CD4-positive, CD25-positive, alpha-beta regulatory T cell (primary cell): ENCODE data around the gene TMEFF2. TPM values are rescaled to one million over a fixed set of nuclear protein-coding genes. Genes with fewer than 3 reads are reported as not detected.

Experiments used
- ATAC-seq, 2 donors: fragments of 150-1000 bp; cut with Tn5 transposase; one replicate each; pipeline ENCODE4 v1.10.0; 2021; ENCODE audit warnings: low read depth in 2 of 2, moderate number of reproducible peaks in 2 of 2, moderate library complexity in 1 of 2
- DNase-seq, 3 donors: peaks; one replicate each; pipeline versions ENCODE4 v3.0.0 to v3.0.0-alpha.2; 2012 to 2022; ENCODE audit warnings: mixed read lengths in 1 of 3
- H3K27ac ChIP-seq: one replicate; pipeline ENCODE4 v1.7.0; 2013; ENCODE audit warnings: mild to moderate bottlenecking, low read length; ENCODE audit not compliant: insufficient read depth, poor library complexity, severe bottlenecking
- H3K27me3 ChIP-seq: one replicate; pipeline ENCODE4 v1.7.0; 2013; ENCODE audit warnings: low read length; ENCODE audit not compliant: control insufficient read depth, insufficient read depth
- H3K36me3 ChIP-seq: one replicate; pipeline ENCODE4 v1.7.0; 2013; ENCODE audit warnings: mild to moderate bottlenecking, low read length, moderate library complexity; ENCODE audit not compliant: control insufficient read depth, insufficient read depth
- H3K4me1 ChIP-seq: 2 replicates; pipeline ENCODE4 v1.7.0; 2013; ENCODE audit warnings: mild to moderate bottlenecking, low read length; ENCODE audit not compliant: insufficient read depth, control insufficient read depth, poor library complexity, severe bottlenecking
- H3K4me3 ChIP-seq: one replicate; pipeline ENCODE4 v1.7.0; 2013; ENCODE audit warnings: low read depth, mild to moderate bottlenecking, low read length, moderate library complexity
- H3K9me3 ChIP-seq, 2 experiments: 1 replicate in 1 of 2; 2 replicates in 1 of 2; pipeline ENCODE4 v1.7.0; 2013; ENCODE audit warnings: low read length in 2 of 2, mild to moderate bottlenecking in 1 of 2, moderate library complexity in 1 of 2; ENCODE audit not compliant: control insufficient read depth in 2 of 2
- H3K27ac Mint-ChIP-seq, 3 donors: one replicate each; pipeline ENCODE4 v1.8.0; 2020 to 2022; ENCODE audit warnings: mild to moderate bottlenecking in 3 of 3, mixed read lengths in 3 of 3, moderate library complexity in 2 of 3
- H3K27me3 Mint-ChIP-seq: one replicate; pipeline ENCODE4 v1.8.0; 2022; ENCODE audit warnings: mild to moderate bottlenecking, mixed read lengths
- H3K36me3 Mint-ChIP-seq: one replicate; pipeline ENCODE4 v1.8.0; 2020; ENCODE audit warnings: mixed read lengths
- H3K4me1 Mint-ChIP-seq, 4 donors: one replicate each; pipeline ENCODE4 v1.8.0; 2020 to 2022; ENCODE audit warnings: mixed read lengths in 4 of 4, mild to moderate bottlenecking in 1 of 4
- H3K4me3 Mint-ChIP-seq, 4 donors: one replicate each; pipeline ENCODE4 v1.8.0; 2020 to 2022; ENCODE audit warnings: mild to moderate bottlenecking in 4 of 4, mixed read lengths in 4 of 4, moderate library complexity in 3 of 4
- H3K9me3 Mint-ChIP-seq, 7 donors: one replicate each; pipeline ENCODE4 v1.8.0; 2020 to 2022; ENCODE audit warnings: mixed read lengths in 7 of 7, mild to moderate bottlenecking in 3 of 7, moderate library complexity in 2 of 7
- polyA plus RNA-seq, 4 donors: library from polyadenylated mRNA; unstranded; fragments of 300-500 nt; fragmentation: Illumina TruSeq; gene quantifications; one replicate each; pipeline ENCODE4 v1.2.3, GENCODE V29; 2021
- total RNA-seq: library from RNA; stranded (reverse); gene quantifications from one replicate; pipeline ENCODE4 v1.2.3, GENCODE V29; 2022

The TMEFF2 gene
- total and polyA plus RNA-seq, 5 donors from 2014 or later = not detected

DNA sequence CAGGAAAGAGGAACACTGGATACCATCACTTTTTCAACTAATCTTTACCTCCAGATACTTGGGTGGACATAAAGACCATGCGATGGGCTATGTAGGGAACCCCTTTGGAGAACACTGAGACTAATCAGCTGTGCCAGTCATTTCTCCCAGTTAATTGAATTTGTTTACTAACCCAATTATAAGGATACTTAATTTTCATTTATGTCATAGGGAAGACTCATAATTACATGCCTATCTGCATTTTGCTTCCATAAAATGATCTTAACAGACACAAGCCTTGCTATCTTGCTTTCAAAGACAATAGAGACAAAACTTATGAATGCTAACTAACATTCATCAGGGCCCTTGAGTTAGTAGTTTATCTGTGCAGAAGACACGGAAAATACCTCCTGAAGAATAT is 279.0 kb downstream of the TMEFF2 start:
- H3K9me3 Mint-ChIP-seq = peaks cover 0 to 5% (median 0%) of the 10 kb centered on the region in 7 donors
- no peaks in the 10 kb centered on the region for H3K4me1 ChIP-seq

GRCh38 chr2:191913796-191914195 is 280.9 kb downstream of the TMEFF2 start:
- Histone ChIP-seq H3K9me3 (no peaks in the 10 kb centered on the region), H3K27me3 (no peaks in the 10 kb centered on the region), H3K36me3 (no peaks in the 10 kb centered on the region), H3K4me1 (no peaks in the 10 kb centered on the region), H3K4me3 (no peak overlapping the region), H3K27ac (no peak overlapping the region)
- Mint-ChIP-seq H3K27me3 (peaks cover 4% of the 10 kb centered on the region), H3K36me3 (no peaks in the 10 kb centered on the region), H3K27ac (no peak overlapping the region), H3K9me3 (peaks cover 0 to 5% (median 0%) of the 10 kb centered on the region in 7 donors), H3K4me3 (no peak overlapping the region), H3K4me1 (no peaks in the 10 kb centered on the region)
- DNase-seq (no peak), ATAC-seq (no peak)

More for the DNA sequence above, 279.0 kb downstream of the TMEFF2 start:
- Mint-ChIP-seq H3K27me3 (peaks cover 8% of the 10 kb centered on the region), H3K4me3 (no peak overlapping the region), H3K36me3 (no peaks in the 10 kb centered on the region), H3K4me1 (no peaks in the 10 kb centered on the region), H3K27ac (no peak overlapping the region)
- Histone ChIP-seq H3K36me3 (no peaks in the 10 kb centered on the region), H3K27me3 (no peaks in the 10 kb centered on the region), H3K9me3 (no peaks in the 10 kb centered on the region), H3K27ac (no peak overlapping the region), H3K4me3 (no peak overlapping the region)
- DNase-seq (no peak), ATAC-seq (no peak)

GRCh38 chr2:191912764-191913163 is 282.0 kb downstream of the TMEFF2 start:
- H3K27me3 ChIP-seq = no peaks in the 10 kb centered on the region
- no peak overlapping the region for H3K27ac ChIP-seq
- DNase-seq (no peak), ATAC-seq (no peak)
- H3K27me3 Mint-ChIP-seq = peaks cover 4% of the 10 kb centered on the region
- no peaks in the 10 kb centered on the region for H3K4me1 Mint-ChIP-seq
- no peaks in the 10 kb centered on the region for H3K36me3 ChIP-seq
- no peaks in the 10 kb centered on the region for H3K4me1 ChIP-seq
- H3K4me3 ChIP-seq = no peak overlapping the region
- no peak overlapping the region for H3K27ac Mint-ChIP-seq
- H3K4me3 Mint-ChIP-seq = no peak overlapping the region
- H3K9me3 ChIP-seq = no peaks in the 10 kb centered on the region
- no peaks in the 10 kb centered on the region for H3K36me3 Mint-ChIP-seq
- peaks cover 0 to 5% (median 0%) of the 10 kb centered on the region in 7 donors for H3K9me3 Mint-ChIP-seq

DNA sequence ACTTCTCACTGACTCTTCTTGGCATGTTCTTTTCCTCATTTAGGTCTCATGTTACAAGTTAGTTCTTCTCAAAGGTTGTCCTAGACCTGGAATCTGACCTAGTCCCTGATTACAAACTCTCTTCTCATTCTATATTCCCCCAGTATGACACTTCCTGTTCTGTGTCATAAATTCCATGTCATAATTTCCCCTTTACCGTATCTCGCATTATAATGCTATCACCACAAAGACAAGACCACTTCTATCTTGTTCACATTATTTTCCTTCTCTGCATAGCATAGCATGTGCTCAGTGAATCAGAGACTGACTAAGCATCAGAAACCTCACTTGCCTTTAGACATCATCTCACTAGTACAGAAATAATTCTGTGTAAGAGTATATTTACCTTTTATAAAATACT is 284.2 kb downstream of the TMEFF2 start:
- Histone ChIP-seq H3K27me3 (no peaks in the 10 kb centered on the region), H3K4me1 (no peaks in the 10 kb centered on the region), H3K4me3 (no peak overlapping the region), H3K27ac (no peak overlapping the region), H3K36me3 (no peaks in the 10 kb centered on the region), H3K9me3 (no peaks in the 10 kb centered on the region)
- no peak overlapping the region for H3K27ac Mint-ChIP-seq
- H3K4me3 Mint-ChIP-seq = no peak overlapping the region
- H3K36me3 Mint-ChIP-seq = no peaks in the 10 kb centered on the region
- no peaks in the 10 kb centered on the region for H3K4me1 Mint-ChIP-seq
- ATAC-seq = no peak
- no peaks in the 10 kb centered on the region for H3K27me3 Mint-ChIP-seq
- no peak for DNase-seq
- peaks cover 0 to 5% (median 0%) of the 10 kb centered on the region in 7 donors for H3K9me3 Mint-ChIP-seq

DNA sequence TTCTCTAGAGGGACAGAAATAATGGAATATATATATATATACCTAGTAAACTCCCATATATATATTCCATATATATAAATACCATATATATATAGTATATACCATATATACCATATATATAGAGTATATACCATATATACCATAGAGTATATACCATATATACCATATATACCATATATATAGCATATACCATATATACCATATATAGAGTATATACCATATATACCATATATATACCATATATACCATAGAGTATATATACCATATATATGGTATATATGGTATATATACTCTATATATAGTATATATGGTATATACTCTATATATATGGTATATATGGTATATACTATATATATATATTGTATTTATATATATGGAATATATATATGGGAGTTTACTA is 285.9 kb downstream of the TMEFF2 start:
- Mint-ChIP-seq H3K36me3 (no peaks in the 10 kb centered on the region), H3K9me3 (peaks cover 0 to 5% (median 0%) of the 10 kb centered on the region in 7 donors), H3K4me1 (no peaks in the 10 kb centered on the region), H3K27ac (no peak overlapping the region), H3K27me3 (no peaks in the 10 kb centered on the region), H3K4me3 (no peak overlapping the region)
- DNase-seq (no peak), ATAC-seq (no peak)
- H3K36me3 ChIP-seq = no peaks in the 10 kb centered on the region
- no peaks in the 10 kb centered on the region for H3K9me3 ChIP-seq
- no peak overlapping the region for H3K4me3 ChIP-seq
- H3K27me3 ChIP-seq = peaks cover 2% of the 10 kb centered on the region
- no peaks in the 10 kb centered on the region for H3K4me1 ChIP-seq
- H3K27ac ChIP-seq = no peak overlapping the region

- H3K9me3 ChIP-seq = no peaks in the 10 kb centered on the region
- ATAC-seq (no peak), DNase-seq (no peak)
- Mint-ChIP-seq H3K4me1 (no peaks in the 10 kb centered on the region), H3K27ac (no peak overlapping the region), H3K27me3 (peaks cover 3% of the 10 kb centered on the region), H3K36me3 (no peaks in the 10 kb centered on the region), H3K9me3 (peaks cover 0 to 5% (median 0%) of the 10 kb centered on the region in 7 donors), H3K4me3 (no peak overlapping the region)
- no peak overlapping the region for H3K27ac ChIP-seq
- H3K4me1 ChIP-seq = no peaks in the 10 kb centered on the region
- peaks cover 2% of the 10 kb centered on the region for H3K27me3 ChIP-seq
- no peak overlapping the region for H3K4me3 ChIP-seq
- no peaks in the 10 kb centered on the region for H3K36me3 ChIP-seq
These were observed 287.2 kb downstream of the TMEFF2 start for GRCh38 chr2:191907545-191907944.

- H3K27ac Mint-ChIP-seq = no peak overlapping the region
- H3K9me3 Mint-ChIP-seq = peaks cover 0 to 5% (median 0%) of the 10 kb centered on the region in 7 donors
These were observed 287.6 kb downstream of the TMEFF2 start for GRCh38 chr2:191907091-191907490.

DNA sequence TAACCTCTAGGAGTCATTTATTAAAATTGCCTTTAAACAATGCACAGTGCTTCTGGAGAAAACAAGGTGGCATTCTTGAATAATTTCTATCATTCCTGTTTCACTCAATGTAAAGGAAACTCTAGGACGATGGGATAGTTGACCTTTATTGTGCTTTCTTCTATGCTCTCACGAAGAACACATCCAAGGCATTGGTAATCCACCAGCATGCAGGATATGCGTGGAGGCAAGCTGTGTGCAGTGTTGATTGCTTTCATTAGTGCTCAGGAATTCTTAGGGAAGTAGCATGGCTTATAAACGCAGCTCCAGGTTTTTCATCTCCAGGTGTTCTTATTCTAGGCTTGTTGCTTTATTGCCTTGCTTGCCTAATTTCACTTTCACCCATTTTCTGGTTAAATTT is 289.4 kb downstream of the TMEFF2 start:
- H3K36me3 ChIP-seq = no peaks in the 10 kb centered on the region
- H3K27me3 Mint-ChIP-seq = peaks cover 9% of the 10 kb centered on the region
- no peaks in the 10 kb centered on the region for H3K9me3 ChIP-seq
- DNase-seq (no peak), ATAC-seq (no peak)
- no peak overlapping the region for H3K27ac Mint-ChIP-seq
- no peaks in the 10 kb centered on the region for H3K36me3 Mint-ChIP-seq
- peaks cover 2% of the 10 kb centered on the region for H3K27me3 ChIP-seq
- peaks cover 0 to 3% (median 0%) of the 10 kb centered on the region in 7 donors for H3K9me3 Mint-ChIP-seq
- no peak overlapping the region for H3K27ac ChIP-seq
- H3K4me1 ChIP-seq = no peaks in the 10 kb centered on the region
- H3K4me3 ChIP-seq = no peak overlapping the region
- no peaks in the 10 kb centered on the region for H3K4me1 Mint-ChIP-seq
- no peak overlapping the region for H3K4me3 Mint-ChIP-seq

More at GRCh38 chr2:191907091-191907490, 287.6 kb downstream of the TMEFF2 start:
- ATAC-seq = no peak
- Mint-ChIP-seq H3K4me1 (no peaks in the 10 kb centered on the region), H3K27me3 (peaks cover 6% of the 10 kb centered on the region), H3K4me3 (no peak overlapping the region), H3K36me3 (no peaks in the 10 kb centered on the region)
- H3K36me3 ChIP-seq = no peaks in the 10 kb centered on the region
- no peak for DNase-seq
- H3K27me3 ChIP-seq = peaks cover 2% of the 10 kb centered on the region
- no peak overlapping the region for H3K4me3 ChIP-seq
- no peak overlapping the region for H3K27ac ChIP-seq
- no peaks in the 10 kb centered on the region for H3K9me3 ChIP-seq
- H3K4me1 ChIP-seq = no peaks in the 10 kb centered on the region
